Muscle layer of colon (tissue), 2 donors: ENCODE results near the gene MYOC.
"Not testable (repeated sequence)": the region's sequence is repeated elsewhere in the genome, so short reads cannot be mapped to it uniquely, and the experiment has no call there.

Source experiments
- H3K27ac ChIP-seq: one replicate; pipeline ENCODE4 v1.7.0; 2013; ENCODE audit warnings: low read depth, mild to moderate bottlenecking, low read length, moderate library complexity
- H3K27me3 ChIP-seq, 2 donors: one replicate each; pipeline ENCODE4 v1.7.0; 2013; ENCODE audit warnings: low read length in 2 of 2, mild to moderate bottlenecking in 2 of 2; ENCODE audit not compliant: insufficient read depth in 2 of 2, control insufficient read depth in 1 of 2
- H3K36me3 ChIP-seq: one replicate; pipeline ENCODE4 v1.7.0; 2013; ENCODE audit warnings: mild to moderate bottlenecking, low read length; ENCODE audit not compliant: insufficient read depth
- H3K4me1 ChIP-seq: one replicate; pipeline ENCODE4 v1.7.0; 2013; ENCODE audit warnings: mild to moderate bottlenecking, low read length; ENCODE audit not compliant: insufficient read depth
- H3K4me3 ChIP-seq, 2 donors: one replicate each; pipeline ENCODE4 v1.7.0; 2013; ENCODE audit warnings: low read length in 2 of 2, low read depth in 1 of 2, mild to moderate bottlenecking in 1 of 2, moderate library complexity in 1 of 2
- H3K9ac ChIP-seq: one replicate; pipeline ENCODE4 v1.7.0; 2013; ENCODE audit warnings: low read length
- H3K9me3 ChIP-seq: one replicate; pipeline ENCODE4 v1.7.0; 2013; ENCODE audit warnings: mild to moderate bottlenecking, low read length
- donor health status: abdominal sarcoma.
- donor health status: Adenocarcinoma of cecum.

Gene MYOC

DNA sequence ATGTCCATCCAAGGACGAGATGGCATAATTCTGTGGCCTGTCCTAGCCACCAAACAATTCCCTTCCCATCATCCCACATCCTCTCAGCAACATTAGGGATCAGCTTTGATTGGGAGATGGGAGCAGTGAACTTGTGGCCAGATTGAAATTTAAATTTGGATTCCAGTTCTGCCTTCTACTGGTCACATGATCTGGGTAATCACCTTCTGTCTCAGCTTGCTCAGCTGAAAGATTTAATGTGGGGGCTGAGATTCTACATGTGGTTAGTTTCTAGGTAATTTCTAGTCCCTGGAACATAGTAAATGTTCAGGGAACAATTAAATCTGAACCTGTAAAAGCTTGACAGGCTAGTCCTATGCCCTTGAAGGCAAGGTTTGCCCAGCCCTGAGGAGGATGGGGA, 27.3 kb downstream of the MYOC start:
- Histone ChIP-seq H3K27me3 (no peaks in the 10 kb centered on the region), H3K36me3 (no peaks in the 10 kb centered on the region), H3K9me3 (no peaks in the 10 kb centered on the region), H3K4me3 (no peak overlapping the region), H3K27ac (no peak overlapping the region), H3K9ac (no peak overlapping the region), H3K4me1 (no peaks in the 10 kb centered on the region)

DNA sequence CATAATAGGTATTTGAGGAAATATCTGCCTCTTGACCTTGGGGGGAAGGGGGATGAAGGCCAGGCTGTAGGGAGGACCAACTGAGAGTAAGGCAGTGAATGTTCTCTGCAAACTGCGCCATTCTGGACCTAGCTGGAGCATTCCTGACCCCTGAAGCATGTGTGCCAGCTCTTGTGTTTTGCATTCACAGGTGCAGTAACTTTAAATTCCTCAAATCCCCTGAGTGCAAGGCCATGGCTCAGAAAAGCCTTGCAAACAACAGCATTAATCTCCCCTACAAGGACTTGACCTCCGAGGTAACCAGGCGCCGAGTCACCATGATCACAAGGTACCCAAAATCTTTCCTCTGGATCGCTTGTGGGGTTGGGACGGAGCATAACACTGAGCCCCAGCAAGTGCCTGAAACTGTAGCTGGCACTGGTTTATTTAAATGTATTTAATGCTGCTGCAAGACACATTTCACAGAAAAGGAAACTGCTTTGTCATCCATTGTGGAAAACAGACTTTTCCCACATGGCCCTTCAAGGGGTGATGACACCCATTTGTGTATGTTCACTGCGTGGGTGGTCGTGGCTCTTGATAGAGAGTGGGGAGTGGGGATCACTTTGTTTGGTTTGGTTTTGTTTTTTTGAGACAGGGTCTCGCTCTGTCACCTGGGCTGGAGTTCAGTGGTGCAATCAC, 28.7 kb downstream of the MYOC start:
- Histone ChIP-seq H3K9me3 (no peaks in the 10 kb centered on the region), H3K27ac (no peak overlapping the region), H3K36me3 (no peaks in the 10 kb centered on the region), H3K4me3 (no peak overlapping the region), H3K27me3 (no peaks in the 10 kb centered on the region), H3K9ac (no peak overlapping the region), H3K4me1 (no peaks in the 10 kb centered on the region)

- no peaks in the 10 kb centered on the region for H3K27me3 ChIP-seq
- no peaks in the 10 kb centered on the region for H3K36me3 ChIP-seq
- H3K27ac ChIP-seq = no peak within 1 kb of the TSS
- H3K9ac ChIP-seq = no peak within 1 kb of the TSS
- H3K4me1 ChIP-seq = no peaks in the 10 kb centered on the region
- no peaks in the 10 kb centered on the region for H3K9me3 ChIP-seq
- H3K4me3 ChIP-seq = no peak within 1 kb of the TSS
These were observed 30.4 kb downstream of the MYOC start, which contains the start of gene MYOCOS for GRCh38 chr1:171622152-171622462. Gene MYOCOS, plus strand, starts transcription at chr1:171622243. Its CDS starts 1,641 bp downstream, at chr1:171623884.

GRCh38 chr1:171616586-171616985, 35.9 kb downstream of the MYOC start:
- H3K9me3 ChIP-seq = no peaks in the 10 kb centered on the region
- H3K36me3 ChIP-seq = no peaks in the 10 kb centered on the region
- no peak overlapping the region for H3K27ac ChIP-seq
- no peaks in the 10 kb centered on the region for H3K27me3 ChIP-seq
- no peak overlapping the region for H3K4me3 ChIP-seq
- H3K9ac ChIP-seq = no peak overlapping the region
- no peaks in the 10 kb centered on the region for H3K4me1 ChIP-seq

- H3K9ac ChIP-seq, H3K36me3 ChIP-seq, H3K4me3 ChIP-seq, H3K9me3 ChIP-seq, H3K4me1 ChIP-seq, H3K27ac ChIP-seq, H3K27me3 ChIP-seq: not testable (repeated sequence)
These were observed 37.2 kb downstream of the MYOC start for GRCh38 chr1:171615122-171615906.

DNA sequence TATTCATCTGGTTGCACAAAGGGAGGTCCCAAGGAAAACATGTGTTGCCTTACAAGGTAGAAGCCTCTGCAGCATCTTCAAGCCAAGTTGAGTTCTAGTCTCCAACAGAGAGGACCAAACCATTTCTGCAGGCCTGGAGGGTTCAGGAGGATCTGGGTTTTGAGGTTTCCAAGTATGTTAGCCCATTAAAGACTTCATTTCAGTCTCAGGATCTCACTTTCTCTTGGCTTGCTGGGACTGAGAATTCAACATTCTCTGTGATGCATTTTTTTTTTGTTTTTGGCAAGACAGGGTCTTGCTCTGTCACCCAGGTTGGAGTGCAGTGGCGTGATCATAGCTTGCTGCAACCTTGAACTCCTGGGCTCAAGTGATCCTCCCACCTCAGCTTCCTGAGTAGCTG, 39.2 kb downstream of the MYOC start:
- Histone ChIP-seq H3K9me3 (no peaks in the 10 kb centered on the region), H3K27ac (no peak overlapping the region), H3K9ac (no peak overlapping the region), H3K36me3 (no peaks in the 10 kb centered on the region), H3K27me3 (no peaks in the 10 kb centered on the region), H3K4me1 (no peaks in the 10 kb centered on the region), H3K4me3 (no peak overlapping the region)

GRCh38 chr1:171611306-171611705, 41.2 kb downstream of the MYOC start:
- no peak overlapping the region for H3K9ac ChIP-seq
- H3K4me1 ChIP-seq = no peaks in the 10 kb centered on the region
- H3K27ac ChIP-seq = no peak overlapping the region
- no peaks in the 10 kb centered on the region for H3K9me3 ChIP-seq
- no peaks in the 10 kb centered on the region for H3K36me3 ChIP-seq
- no peaks in the 10 kb centered on the region for H3K27me3 ChIP-seq
- H3K4me3 ChIP-seq = no peak overlapping the region

- Histone ChIP-seq H3K9ac (no peak overlapping the region), H3K36me3 (no peaks in the 10 kb centered on the region), H3K27me3 (no peaks in the 10 kb centered on the region), H3K4me1 (no peaks in the 10 kb centered on the region), H3K9me3 (no peaks in the 10 kb centered on the region), H3K4me3 (no peak overlapping the region), H3K27ac (no peak overlapping the region)
These were observed 42.1 kb downstream of the MYOC start for GRCh38 chr1:171610385-171610784.

GRCh38 chr1:171606402-171606941, 46.0 kb downstream of the MYOC start:
- no peak overlapping the region for H3K27ac ChIP-seq
- no peak overlapping the region for H3K4me3 ChIP-seq
- H3K4me1 ChIP-seq = no peaks in the 10 kb centered on the region
- no peaks in the 10 kb centered on the region for H3K27me3 ChIP-seq
- H3K36me3 ChIP-seq = no peaks in the 10 kb centered on the region
- H3K9ac ChIP-seq = no peak overlapping the region
- H3K9me3 ChIP-seq = no peaks in the 10 kb centered on the region

- H3K4me1 ChIP-seq, H3K36me3 ChIP-seq, H3K27ac ChIP-seq, H3K27me3 ChIP-seq, H3K9me3 ChIP-seq, H3K9ac ChIP-seq, H3K4me3 ChIP-seq: not testable (repeated sequence)
These were observed 49.4 kb downstream of the MYOC start for GRCh38 chr1:171603042-171603441.

- Histone ChIP-seq H3K4me1 (no peaks in the 10 kb centered on the region), H3K36me3 (no peaks in the 10 kb centered on the region), H3K9ac (no peak overlapping the region), H3K4me3 (no peak overlapping the region), H3K27me3 (no peaks in the 10 kb centered on the region), H3K27ac (no peak overlapping the region), H3K9me3 (no peaks in the 10 kb centered on the region)
These were observed 51.6 kb downstream of the MYOC start for GRCh38 chr1:171600862-171601261.

- H3K9me3 ChIP-seq, H3K9ac ChIP-seq, H3K36me3 ChIP-seq, H3K27ac ChIP-seq, H3K4me3 ChIP-seq, H3K4me1 ChIP-seq, H3K27me3 ChIP-seq: not testable (repeated sequence)
These were observed 52.2 kb downstream of the MYOC start for GRCh38 chr1:171600310-171600709.
